GM12892 (cell line): ENCODE measurements around the gene TENM3.

Experiments
- DNase-seq: peaks from one replicate; pipeline ENCODE4 v3.0.0; 2011; ENCODE audit not compliant: insufficient read length
- FAIRE-seq: peaks from 2 replicates; lab custom pipeline; 2011; peaks lifted over from hg19 to GRCh38; lab: Jason Lieb, UNC
- POLR2A ChIP-seq: IDR thresholded peaks from 2 replicates; pipeline ENCODE4 v1.6.1; 2011; ENCODE audit warnings: low read depth, low read length, control low read depth
- POLR2AphosphoS5 ChIP-seq: IDR thresholded peaks from 2 replicates; pipeline ENCODE4 v1.6.1; 2011; ENCODE audit warnings: low read depth, low read length, control low read depth
- TAF1 ChIP-seq: IDR thresholded peaks from 2 replicates; pipeline ENCODE4 v1.6.1; 2011; ENCODE audit warnings: low read depth, mild to moderate bottlenecking, control low read depth, low read length, borderline replicate concordance

The TENM3 gene

GRCh38 chr4:182700362-182701160 is 457.4 kb downstream of the TENM3 start:
- no peak for DNase-seq
- TF ChIP-seq POLR2A (no peak), TAF1 (no peak), POLR2AphosphoS5 (no peak)
- no peak for FAIRE-seq

GRCh38 chr4:182704077-182704476 is 460.9 kb downstream of the TENM3 start:
- TF ChIP-seq POLR2A (no peak), POLR2AphosphoS5 (no peak), TAF1 (no peak)
- FAIRE-seq (no peak), DNase-seq (no peak)

DNA sequence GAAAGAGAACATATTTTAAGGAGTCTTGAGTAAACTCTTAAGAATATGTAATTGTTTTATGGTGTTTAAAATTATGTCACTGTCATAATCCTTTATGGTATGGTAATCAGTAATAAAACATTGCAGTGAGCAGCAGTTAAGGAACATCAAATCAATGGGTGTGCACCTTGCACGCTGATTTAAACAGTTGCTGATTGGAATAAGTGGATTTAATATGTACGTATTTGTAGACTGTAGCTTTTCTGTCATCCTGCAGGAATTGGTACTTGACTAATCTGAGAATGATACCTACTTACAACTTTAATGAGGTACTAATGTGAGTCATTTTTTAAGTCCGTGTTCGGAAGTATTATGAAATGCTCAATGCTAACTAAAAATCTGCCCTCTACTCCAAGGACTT is 461.7 kb downstream of the TENM3 start:
- FAIRE-seq, result no peak
- TF ChIP-seq POLR2A (no peak), POLR2AphosphoS5 (no peak), TAF1 (no peak)
- DNase-seq, result no peak

DNA sequence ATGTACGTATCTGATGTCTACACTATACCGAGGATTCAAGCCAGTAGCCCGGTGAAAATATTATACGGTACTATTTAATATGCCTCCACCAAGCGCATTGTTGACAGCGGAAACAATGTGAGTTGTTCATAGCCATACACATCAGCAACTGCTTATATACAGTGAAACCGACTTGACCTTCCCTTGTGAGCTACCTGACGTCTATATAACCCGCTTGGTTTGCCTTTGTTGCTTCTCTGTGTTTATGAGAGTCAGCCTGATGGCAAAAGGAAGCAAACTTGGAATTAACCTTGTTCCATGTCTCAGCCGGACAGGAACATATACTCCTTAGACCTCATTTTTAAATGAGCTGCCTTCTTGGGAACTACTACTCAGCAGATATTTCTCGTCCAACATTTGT is 462.2 kb downstream of the TENM3 start:
- no peak for DNase-seq
- TF ChIP-seq TAF1 (no peak), POLR2AphosphoS5 (no peak), POLR2A (no peak)
- no peak for FAIRE-seq

GRCh38 chr4:182711211-182711610 is 468.0 kb downstream of the TENM3 start:
- FAIRE-seq, result no peak
- DNase-seq, result no peak
- TF ChIP-seq TAF1 (no peak), POLR2A (no peak), POLR2AphosphoS5 (no peak)

- DNase-seq (no peak), FAIRE-seq (no peak)
- TF ChIP-seq TAF1 (no peak), POLR2AphosphoS5 (no peak), POLR2A (no peak)
Measured at GRCh38 chr4:182715548-182715947, 472.3 kb downstream of the TENM3 start.

- TF ChIP-seq TAF1 (no peak), POLR2A (no peak), POLR2AphosphoS5 (no peak)
- DNase-seq, result no peak
- no peak for FAIRE-seq
Measured at GRCh38 chr4:182716192-182716591, 473.0 kb downstream of the TENM3 start.

- FAIRE-seq (no peak), DNase-seq (no peak)
- TF ChIP-seq TAF1 (no peak), POLR2A (no peak), POLR2AphosphoS5 (no peak)
Measured at GRCh38 chr4:182717788-182718583, 474.8 kb downstream of the TENM3 start.

- DNase-seq (no peak), FAIRE-seq (no peak)
- no peak for TF ChIP-seq POLR2AphosphoS5
- no peak for TF ChIP-seq TAF1
- no peak for TF ChIP-seq POLR2A
Measured at GRCh38 chr4:182724414-182724813, 481.2 kb downstream of the TENM3 start.

- no peak for DNase-seq
- no peak for FAIRE-seq
- TF ChIP-seq POLR2AphosphoS5 (no peak), POLR2A (no peak), TAF1 (no peak)
Measured at GRCh38 chr4:182729516-182729915, 486.3 kb downstream of the TENM3 start.

- no peak for DNase-seq
- TF ChIP-seq POLR2A (no peak), TAF1 (no peak), POLR2AphosphoS5 (no peak)
Measured at GRCh38 chr4:182730791-182731190, 487.6 kb downstream of the TENM3 start.

More at GRCh38 chr4:182730791-182731190, 487.6 kb downstream of the TENM3 start:
- no peak for FAIRE-seq
